EH (cell line): ENCODE data around the gene DAD1.

Source experiments
- DNase-seq: peaks from one replicate; pipeline ENCODE4 v3.0.0-alpha.2; 2015; ENCODE audit warnings: low read depth

Gene DAD1

DNA sequence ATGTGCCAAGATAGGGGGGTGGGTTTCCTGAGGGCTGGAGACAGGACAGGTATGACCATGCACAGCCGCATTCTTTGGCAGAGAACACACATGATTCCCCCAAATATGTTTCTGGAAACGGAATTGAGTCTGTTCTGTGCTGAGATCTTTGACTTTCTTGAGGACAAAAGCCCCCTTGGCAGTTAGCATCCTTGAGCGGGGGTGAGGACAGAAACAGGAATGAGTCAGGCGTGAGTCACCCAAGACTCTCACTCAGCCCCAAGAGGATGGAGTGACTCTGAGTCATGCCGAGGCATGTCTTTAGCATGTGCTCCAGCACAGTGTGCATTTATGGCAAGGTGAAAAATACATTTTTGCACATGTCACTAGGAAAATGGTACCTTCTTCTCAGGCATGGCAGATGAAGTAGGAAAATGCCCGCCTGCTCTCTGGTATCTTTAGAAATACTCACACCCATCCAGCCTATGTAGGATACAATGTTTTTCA is 52.1 kb downstream of the DAD1 start:
- peak; percentile 97 for DNase-seq

GRCh38 chr14:22535916-22536315 is 53.1 kb downstream of the DAD1 start:
- no peak for DNase-seq

DNA sequence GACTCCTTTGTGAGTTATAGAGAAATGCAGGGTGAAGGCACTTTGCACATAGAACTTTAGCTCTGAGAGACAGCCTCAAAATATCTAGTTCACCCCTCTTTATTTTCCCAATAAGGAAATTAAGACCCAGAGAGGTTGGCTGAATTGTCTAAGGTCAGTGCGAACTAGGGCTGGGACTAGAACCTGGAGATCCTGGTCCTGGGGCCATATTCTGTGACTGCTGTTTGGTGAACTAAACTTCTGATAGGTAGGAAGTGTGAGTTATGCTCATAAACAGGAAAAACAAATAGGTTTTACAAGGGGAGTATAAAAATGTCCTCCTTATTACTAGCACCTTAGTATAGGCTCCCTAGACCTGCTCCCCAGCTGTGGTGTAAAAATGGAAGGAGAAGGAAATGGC is 53.9 kb downstream of the DAD1 start:
- no peak for DNase-seq

- DNase-seq = no peak
These were observed 54.5 kb downstream of the DAD1 start for GRCh38 chr14:22534547-22534946.

DNA sequence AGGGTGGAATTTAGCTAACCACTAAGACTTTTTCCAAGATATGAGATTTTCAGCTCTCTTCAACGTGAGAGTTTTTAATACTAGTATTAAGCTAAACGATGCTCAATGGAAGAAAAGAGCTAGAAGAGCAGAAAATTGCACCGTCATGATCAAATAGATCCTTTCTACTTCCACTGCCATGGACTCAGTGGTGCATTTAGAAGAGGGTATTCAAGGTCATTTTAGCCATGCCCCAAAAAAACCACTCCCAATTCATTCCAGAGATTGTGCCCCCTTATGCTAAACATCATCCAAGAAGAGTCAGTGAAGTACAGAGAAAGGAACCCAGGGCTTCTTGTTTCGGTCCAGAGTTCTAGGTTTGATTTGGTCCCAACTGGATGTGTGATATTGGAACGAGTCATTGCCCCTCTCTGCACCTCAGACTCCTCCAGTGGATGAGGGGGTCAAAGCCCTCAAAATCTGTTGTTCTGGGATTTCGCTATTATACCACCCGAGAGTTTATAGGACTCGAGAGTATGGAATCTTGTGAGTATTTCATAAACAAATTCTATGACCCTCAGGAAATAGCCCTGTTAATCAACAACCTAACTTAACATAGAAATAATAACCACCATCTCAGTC is 55.2 kb downstream of the DAD1 start:
- no peak for DNase-seq

GRCh38 chr14:22533057-22533704 is 55.8 kb downstream of the DAD1 start:
- no peak for DNase-seq

DNA sequence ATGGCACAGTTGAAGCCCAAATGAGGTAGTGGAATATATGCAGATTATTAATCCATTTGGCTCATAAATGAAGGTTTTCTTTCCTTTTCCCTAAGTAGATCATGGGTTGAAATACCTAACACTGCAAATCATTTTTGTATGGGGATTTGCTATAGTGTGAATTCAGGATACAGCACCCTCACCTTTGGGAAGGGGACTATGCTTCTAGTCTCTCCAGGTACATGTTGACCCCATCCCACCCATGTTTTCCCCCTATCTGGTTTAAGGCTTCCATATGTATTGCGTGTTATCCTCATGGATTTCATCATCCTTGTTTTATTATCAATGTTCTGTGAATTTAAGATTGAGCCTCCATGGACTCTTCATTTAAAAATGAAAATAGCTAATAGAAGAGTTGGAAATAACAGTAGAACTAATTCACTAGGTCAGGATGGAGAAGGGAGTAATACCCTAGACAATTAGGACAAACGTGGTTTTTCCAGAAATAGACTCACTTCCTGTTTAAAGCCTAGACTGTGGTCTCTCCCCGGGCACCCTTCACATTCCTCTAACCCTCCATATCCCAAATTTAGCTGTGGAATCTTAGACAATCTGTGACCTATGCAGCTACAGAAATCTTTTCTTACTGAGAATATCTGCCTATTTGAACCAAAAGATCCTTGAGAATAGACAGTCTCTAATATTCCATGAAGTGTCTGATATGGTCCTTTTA is 56.5 kb downstream of the DAD1 start:
- peak; percentile 91 for DNase-seq

GRCh38 chr14:22531451-22532344 is 57.3 kb downstream of the DAD1 start:
- DNase-seq = no peak

GRCh38 chr14:22530127-22530526 is 58.9 kb downstream of the DAD1 start:
- DNase-seq = no peak

DNA sequence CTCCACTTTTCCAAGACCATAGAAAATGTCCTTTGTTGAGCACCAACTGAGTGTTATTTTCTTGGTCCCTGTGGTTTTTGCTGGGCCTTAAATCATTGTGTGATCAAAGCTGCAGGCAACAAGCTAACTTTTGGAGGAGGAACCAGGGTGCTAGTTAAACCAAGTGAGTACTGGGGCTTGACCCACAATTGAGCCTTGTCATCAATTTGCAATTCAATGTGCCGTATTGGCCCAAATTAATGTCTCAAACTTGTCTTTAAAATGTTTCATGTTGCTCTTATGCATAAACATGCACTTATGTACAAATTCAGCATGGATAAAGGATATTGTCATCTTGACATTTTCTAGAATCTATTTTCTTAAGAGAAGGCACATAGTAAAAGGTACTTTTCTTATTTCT is 62.3 kb downstream of the DAD1 start:
- no peak for DNase-seq

DNA sequence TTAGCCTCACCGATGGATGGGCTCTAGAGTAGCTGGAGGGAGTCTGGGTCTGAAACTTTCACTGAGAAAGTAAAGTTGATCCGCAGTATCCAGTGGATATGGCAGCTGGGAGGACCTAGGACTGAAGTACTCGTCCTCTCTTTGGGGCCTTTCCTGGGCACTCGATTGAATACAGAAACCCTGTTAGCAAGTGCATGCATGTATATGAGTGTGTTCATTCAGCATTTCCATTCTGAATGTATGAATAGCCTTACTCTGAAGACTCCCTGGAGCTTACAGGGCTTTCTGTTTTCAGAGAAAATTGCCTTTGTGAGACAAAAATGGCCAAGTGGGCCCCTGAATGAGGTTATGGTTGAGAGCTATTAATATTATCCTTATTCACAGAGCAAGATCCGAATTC is 62.8 kb downstream of the DAD1 start:
- no peak for DNase-seq

DNA sequence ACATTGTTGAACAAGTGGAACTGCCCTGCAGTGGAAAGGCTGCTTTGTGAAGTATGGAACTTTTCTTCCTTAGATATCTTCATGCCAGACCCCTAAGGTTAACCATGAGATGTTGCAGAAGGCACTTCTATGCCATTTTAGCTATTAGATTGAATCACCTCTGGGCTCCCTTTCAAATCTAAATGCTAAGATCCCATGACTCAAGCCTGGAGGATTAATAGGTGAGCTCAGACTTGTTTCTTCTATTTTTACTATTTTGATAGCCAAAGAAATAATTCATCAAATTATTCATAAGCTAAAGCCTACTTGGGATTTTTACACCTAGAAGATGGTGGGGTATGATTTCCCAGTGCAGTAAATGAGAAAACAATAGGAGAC is 64.3 kb downstream of the DAD1 start:
- no peak for DNase-seq

DNA sequence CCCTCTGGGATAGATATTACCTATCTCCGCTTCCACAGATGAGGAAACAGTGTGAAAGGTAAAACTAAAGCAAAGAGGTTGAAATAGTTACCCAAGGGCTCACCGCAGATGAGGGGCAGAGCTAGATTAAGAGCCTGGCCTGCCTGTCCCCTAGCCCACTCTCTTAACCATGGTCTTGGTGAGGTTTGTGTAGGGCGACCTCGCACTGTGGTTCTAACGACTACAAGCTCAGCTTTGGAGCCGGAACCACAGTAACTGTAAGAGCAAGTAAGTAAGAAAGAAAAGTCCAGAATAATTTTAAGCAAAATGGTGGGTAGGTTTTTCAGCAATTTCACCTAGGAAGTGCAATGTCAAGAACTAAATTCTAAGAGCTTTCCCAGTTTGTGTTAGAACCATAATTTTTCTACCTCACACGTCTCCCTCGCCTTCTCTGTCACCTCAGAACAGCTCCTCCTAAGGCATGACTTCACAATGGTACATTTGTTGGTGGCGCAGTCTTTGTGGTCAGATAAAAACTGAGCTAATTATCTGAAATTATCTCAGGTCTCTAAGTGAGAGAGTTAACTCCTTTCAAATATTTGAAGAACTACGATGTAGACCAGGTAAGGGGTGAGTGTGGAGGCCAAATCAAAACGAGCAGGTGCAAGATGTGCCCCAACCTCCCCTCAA is 64.8 kb downstream of the DAD1 start:
- DNase-seq = no peak

- no peak for DNase-seq
These were observed 65.7 kb downstream of the DAD1 start for GRCh38 chr14:22523283-22523682.

DNA sequence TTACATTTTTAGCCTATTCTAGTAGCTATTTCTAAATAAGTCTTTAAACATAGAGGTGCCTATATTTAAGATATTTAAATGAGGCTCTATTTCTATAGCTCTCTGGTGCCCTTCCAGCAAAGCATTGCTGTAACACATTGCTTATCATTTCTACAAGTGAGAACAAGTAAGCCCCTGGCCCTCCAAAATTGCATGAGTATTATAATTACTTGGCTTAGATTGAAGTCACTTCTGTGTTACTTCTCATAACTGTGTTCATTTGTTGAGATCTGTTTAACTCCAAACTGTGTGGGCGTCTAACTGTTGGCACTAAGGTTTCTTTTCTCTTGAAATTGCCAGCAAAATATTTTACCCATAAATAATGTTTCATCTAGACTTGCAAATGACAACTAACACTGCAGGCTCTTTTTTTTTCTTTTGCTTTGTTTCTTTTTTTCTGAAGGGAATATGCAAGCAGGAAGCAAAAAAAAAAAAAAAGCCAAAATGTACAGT is 66.5 kb downstream of the DAD1 start:
- no peak for DNase-seq

GRCh38 chr14:22521449-22522239 is 67.4 kb downstream of the DAD1 start:
- no peak for DNase-seq

DNA sequence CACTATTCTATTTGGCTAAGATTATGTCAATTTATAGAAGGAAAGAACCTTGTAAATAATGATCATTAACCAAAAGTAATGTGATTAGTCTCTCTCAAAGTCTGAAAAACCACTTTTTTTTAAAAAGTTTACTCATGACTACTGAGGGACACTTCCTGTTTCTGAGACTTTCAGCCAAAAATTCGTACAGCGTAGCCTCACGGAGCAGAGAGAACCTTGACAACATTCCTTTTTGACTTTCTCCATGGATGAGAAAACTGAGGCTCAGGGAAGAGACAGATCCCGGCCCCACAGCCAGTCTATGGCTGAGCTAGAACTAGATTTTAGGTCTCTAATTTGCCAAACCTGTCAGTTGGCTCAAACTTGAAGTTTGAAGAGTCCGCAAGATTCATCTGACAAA is 68.2 kb downstream of the DAD1 start:
- no peak for DNase-seq

GRCh38 chr14:22519877-22520685 is 68.9 kb downstream of the DAD1 start:
- peak; percentile 81 for DNase-seq

GRCh38 chr14:22518073-22518472 is 71.0 kb downstream of the DAD1 start:
- no peak for DNase-seq
